A673 (cell line): Measurements from ENCODE around the gene CLCN5. TPM values are rescaled to one million over a fixed set of nuclear protein-coding genes. Genes with fewer than 3 reads are reported as not detected.

Experiments
- BruUV-seq: library from RNA; stranded (reverse); fragments of 400-500 nt; replicated peaks from 2 replicates; lab custom pipeline; 2021; lab: Mats Ljungman, UMichigan
- CTCF ChIA-PET: fragments of 300-600 bp; sonication (Branson Sonifier 250); formaldehyde crosslinking; loops from one replicate; lab custom pipeline; 2022; ENCODE audit warnings: antibody characterized with exemption; lab: Charles Lee
- POLR2A ChIA-PET: fragments of 300-600 bp; sonication (Branson Sonifier 250); formaldehyde crosslinking; loops from one replicate; lab custom pipeline; 2022; ENCODE audit warnings: antibody characterized with exemption; ENCODE audit not compliant: low non-redundant PET; lab: Charles Lee
- DNase-seq: peaks from one replicate; pipeline ENCODE4 v3.0.0-alpha.2; 2015; ENCODE audit warnings: low spot score
- H3K27ac ChIP-seq: fragments of 200-600 bp; sonication (generic); 2 replicates; pipeline ENCODE4 v1.5.1; 2016; ENCODE audit warnings: mixed run types, low read depth, mild to moderate bottlenecking, mixed read lengths, antibody characterized with exemption, low read length; ENCODE audit not compliant: poor library complexity, severe bottlenecking
- H3K27me3 ChIP-seq: fragments of 200-600 bp; sonication (generic); replicated peaks from 2 replicates; pipeline ENCODE4 v1.6.1; 2017; ENCODE audit warnings: mixed run types, low read depth, mild to moderate bottlenecking, mixed read lengths, antibody characterized with exemption, low read length; ENCODE audit not compliant: insufficient read depth, poor library complexity
- H3K36me3 ChIP-seq: fragments of 200-600 bp; sonication (generic); 2 replicates; pipeline ENCODE4 v1.6.1; 2016; ENCODE audit warnings: mixed run types, mild to moderate bottlenecking, mixed read lengths, antibody characterized with exemption, low read length; ENCODE audit not compliant: insufficient read depth, poor library complexity, severe bottlenecking
- H3K4me1 ChIP-seq: fragments of 200-600 bp; sonication (generic); 2 replicates; pipeline ENCODE4 v1.6.1; 2017; ENCODE audit warnings: mixed run types, mild to moderate bottlenecking, mixed read lengths, antibody characterized with exemption, low read length; ENCODE audit not compliant: insufficient read depth, poor library complexity, severe bottlenecking
- H3K4me3 ChIP-seq: fragments of 200-600 bp; sonication (generic); 2 replicates; pipeline ENCODE4 v1.5.1; 2016; ENCODE audit warnings: low read depth, mixed run types, mild to moderate bottlenecking, mixed read lengths, low read length; ENCODE audit not compliant: poor library complexity, severe bottlenecking
- H3K9me3 ChIP-seq: fragments of 200-600 bp; sonication (generic); 2 replicates; pipeline ENCODE4 v1.6.1; 2016; ENCODE audit warnings: mixed run types, low read depth, mild to moderate bottlenecking, mixed read lengths, antibody characterized with exemption, low read length; ENCODE audit not compliant: poor library complexity, severe bottlenecking
- CTCF ChIP-seq: fragments of 300-800, 200-600 bp; sonication (generic); conservative IDR thresholded peaks from 2 replicates; pipeline ENCODE4 v1.5.1; 2017; ENCODE audit warnings: low read depth, mild to moderate bottlenecking, antibody characterized with exemption, low read length, moderate library complexity, mixed read lengths
- EZH2 ChIP-seq: fragments of 200-600 bp; sonication (generic); IDR thresholded peaks from 2 replicates; pipeline ENCODE4 v1.6.1; 2017; ENCODE audit warnings: borderline replicate concordance, low read depth, mild to moderate bottlenecking, mixed read lengths, antibody characterized with exemption, low read length; ENCODE audit not compliant: poor library complexity, severe bottlenecking
- intact Hi-C: fragments of 100-400 bp; cut with micrococcal nuclease; formaldehyde crosslinking; loops from one replicate; pipeline ENCODE4 v1.10.0; 2022; ENCODE audit not compliant: unreplicated experiment
- total RNA-seq: library from RNA; stranded (reverse); gene quantifications from 2 replicates; pipeline ENCODE4 v1.2.3, GENCODE V29; 2021

Gene CLCN5
- total RNA-seq, 1 experiment from 2014 or later: 25.3 TPM

DNA sequence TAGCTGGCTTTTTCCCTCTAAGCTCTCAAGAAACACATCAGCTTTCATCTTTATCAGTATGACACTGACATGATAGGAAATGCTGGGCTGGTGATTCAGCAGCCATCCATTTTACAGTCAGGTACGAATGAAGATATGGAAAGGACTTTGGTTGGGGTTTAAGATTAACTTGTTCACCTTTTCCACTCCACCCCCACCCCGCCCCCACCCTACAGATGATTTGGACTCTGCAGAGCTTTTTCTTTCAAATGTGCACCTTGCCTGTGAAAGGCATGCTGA lies 145.8 kb downstream of the CLCN5 start:
- ChIA-PET CTCF (no interaction called here), POLR2A (no interaction called here)
- Histone ChIP-seq H3K4me1 (no peaks in the 10 kb centered on the region), H3K4me3 (no peak overlapping the region), H3K27me3 (no peaks in the 10 kb centered on the region), H3K27ac (no peak overlapping the region), H3K36me3 (no peaks in the 10 kb centered on the region), H3K9me3 (no peaks in the 10 kb centered on the region)
- intact Hi-C loops: no loop called here
- no peak for DNase-seq
- no peak for TF ChIP-seq EZH2
- BruUV-seq: no TSS peak

- no peaks in the 10 kb centered on the region for H3K27me3 ChIP-seq
- intact Hi-C loops: no loop called here
- ChIA-PET CTCF (no interaction called here), POLR2A (no interaction called here)
- BruUV-seq: no TSS peak
- no peaks in the 10 kb centered on the region for H3K36me3 ChIP-seq
- no peak overlapping the region for H3K4me3 ChIP-seq
- DNase-seq: no peak
- no peak overlapping the region for H3K27ac ChIP-seq
- no peaks in the 10 kb centered on the region for H3K4me1 ChIP-seq
- no peak for TF ChIP-seq EZH2
- TF ChIP-seq CTCF: no peak
- no peaks in the 10 kb centered on the region for H3K9me3 ChIP-seq
Observed at GRCh38 chrX:50068893-50069292, 146.5 kb downstream of the CLCN5 start.

GRCh38 chrX:50071494-50071893 lies 149.1 kb downstream of the CLCN5 start:
- no peak overlapping the region for H3K27ac ChIP-seq
- no peak for TF ChIP-seq EZH2
- TF ChIP-seq CTCF: no peak
- no peaks in the 10 kb centered on the region for H3K9me3 ChIP-seq
- POLR2A ChIA-PET: no interaction called here
- CTCF ChIA-PET: no interaction called here
- BruUV-seq: no TSS peak
- no peak for DNase-seq
- H3K27me3 ChIP-seq: no peaks in the 10 kb centered on the region
- H3K36me3 ChIP-seq: no peaks in the 10 kb centered on the region
- H3K4me1 ChIP-seq: no peaks in the 10 kb centered on the region
- H3K4me3 ChIP-seq: no peak overlapping the region
- intact Hi-C loops: no loop called here

DNA sequence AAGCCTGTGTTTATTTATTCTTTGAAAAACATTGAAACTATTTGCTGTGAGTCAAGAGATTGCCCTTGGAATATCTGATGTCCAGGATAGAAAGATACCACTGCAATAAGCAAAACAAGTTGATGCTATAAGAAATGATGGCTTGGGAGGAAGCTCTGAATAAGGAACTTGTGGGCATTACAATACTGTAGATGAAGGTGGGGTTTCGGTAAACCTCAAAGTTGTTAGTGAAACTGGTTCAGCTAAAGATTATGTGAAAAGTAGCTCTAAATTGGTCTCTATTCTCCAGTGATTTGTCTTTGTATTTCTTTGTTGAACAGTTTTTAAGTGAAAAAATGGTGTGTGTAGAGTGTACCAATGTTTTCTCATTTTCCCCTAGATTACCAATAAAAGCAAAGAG lies 149.7 kb downstream of the CLCN5 start:
- H3K4me3 ChIP-seq: no peak overlapping the region
- intact Hi-C loops: no loop called here
- H3K27me3 ChIP-seq: no peaks in the 10 kb centered on the region
- H3K36me3 ChIP-seq: no peaks in the 10 kb centered on the region
- CTCF ChIA-PET: no interaction called here
- BruUV-seq: no TSS peak
- H3K27ac ChIP-seq: no peak overlapping the region
- no peaks in the 10 kb centered on the region for H3K4me1 ChIP-seq
- POLR2A ChIA-PET: no interaction called here
- H3K9me3 ChIP-seq: no peaks in the 10 kb centered on the region
- no peak for DNase-seq
- TF ChIP-seq EZH2: no peak
